Measurements from ENCODE around the gene RBBP6. TPM values are rescaled to one million over a fixed set of nuclear protein-coding genes. Genes with fewer than 3 reads are reported as not detected.

RBBP6 gene
- total and polyA plus RNA-seq, 2 experiments from 2014 or later, result 40.2 to 88.9 TPM

GRCh38 chr16:24520983-24521382 lies 18.4 kb upstream of the RBBP6 start:
- Mint-ChIP-seq H3K9me3 (no peaks in the 10 kb centered on the region), H3K27me3 (ENCODE audit: insufficient read depth, low read depth, poor library complexity) (peaks cover 8% of the 10 kb centered on the region), H3K36me3 (ENCODE audit: low read depth) (no peaks in the 10 kb centered on the region), H3K27ac (no peak overlapping the region), H3K4me3 (no peak overlapping the region), H3K4me1 (no peaks in the 10 kb centered on the region)
- H3K79me2 ChIP-seq (replicated peaks; ENCODE audit: insufficient read depth), result no peaks in the 10 kb centered on the region
- H3K36me3 ChIP-seq (ENCODE audit: insufficient read depth), result no peaks in the 10 kb centered on the region
- H3K27me3 ChIP-seq (ENCODE audit: insufficient read depth), result no peaks in the 10 kb centered on the region
- DNase-seq (ENCODE audit: low spot score) (no peak), ATAC-seq (no peak)
- no peak overlapping the region for H2AFZ ChIP-seq
- H4K20me1 ChIP-seq (replicated peaks; ENCODE audit: insufficient read depth), result no peaks in the 10 kb centered on the region
- H3K27ac ChIP-seq (ENCODE audit: low read depth), result no peak overlapping the region
- H3K4me2 ChIP-seq, result no peak overlapping the region
- no peak overlapping the region for H3K4me3 ChIP-seq
- H3F3A ChIP-seq (replicated peaks; ENCODE audit: low read depth), result no peaks in the 10 kb centered on the region
- H3K9me2 ChIP-seq (ENCODE audit: insufficient read depth), result no peaks in the 10 kb centered on the region
- H3K4me1 ChIP-seq (ENCODE audit: insufficient read depth), result no peaks in the 10 kb centered on the region
- TF ChIP-seq ZNF331 (CRISPR knock-in tag; IDR thresholded peaks at IDR 0.05; ENCODE audit: low read depth), result no peak
- TF ChIP-seq ETS1 (IDR thresholded peaks at IDR 0.05), result no peak
- TF ChIP-seq JUNB (IDR thresholded peaks at IDR 0.05; ENCODE audit: unreplicated experiment), result no peak
- TF ChIP-seq ZNF462 (CRISPR knock-in tag; IDR thresholded peaks at IDR 0.05), result no peak
- no peak for TF ChIP-seq NANOG (IDR thresholded peaks at IDR 0.05; ENCODE audit: borderline replicate concordance)
- TF ChIP-seq STAT1 (IDR thresholded peaks at IDR 0.05; ENCODE audit: unreplicated experiment), result no peak
- no peak for TF ChIP-seq CREB1 (CRISPR knock-in tag; IDR thresholded peaks at IDR 0.05; ENCODE audit: low read depth)
- TF ChIP-seq CTCF (conservative IDR thresholded peaks at IDR 0.05; ENCODE audit: low read depth in 2 of 2), result no peak
- TF ChIP-seq EZH2phosphoT487 (IDR thresholded peaks at IDR 0.05; ENCODE audit: unreplicated experiment), result no peak
- TF ChIP-seq REST (IDR thresholded peaks at IDR 0.05; ENCODE audit: unreplicated experiment), result no peak
- no peak for TF ChIP-seq POLR2AphosphoS5 (IDR thresholded peaks at IDR 0.05; ENCODE audit: low read depth)

Measured in GM23338 (cell line).